OCI-LY3 (cell line): ENCODE measurements around the gene DPP3.

ENCODE experiments used
- EZH2phosphoT487 ChIP-seq: fragments of 200-600 bp; shearing (Covaris generic); IDR thresholded peaks from 2 replicates; pipeline ENCODE4 v1.6.1; 2018; ENCODE audit warnings: antibody characterized with exemption, mixed run types, low read depth
- TF ChIP-seq, protein P1 (sequence below): fragments of 200-600, 300-600 bp; sonication (generic); IDR thresholded peaks from 2 replicates; pipeline ENCODE4 v1.5.1; 2014; ENCODE audit warnings: antibody characterized with exemption, low read length, low read depth

GRCh38 chr11:66543263-66544107, 63.3 kb downstream of the DPP3 start:
- TF ChIP-seq, protein P1, sequence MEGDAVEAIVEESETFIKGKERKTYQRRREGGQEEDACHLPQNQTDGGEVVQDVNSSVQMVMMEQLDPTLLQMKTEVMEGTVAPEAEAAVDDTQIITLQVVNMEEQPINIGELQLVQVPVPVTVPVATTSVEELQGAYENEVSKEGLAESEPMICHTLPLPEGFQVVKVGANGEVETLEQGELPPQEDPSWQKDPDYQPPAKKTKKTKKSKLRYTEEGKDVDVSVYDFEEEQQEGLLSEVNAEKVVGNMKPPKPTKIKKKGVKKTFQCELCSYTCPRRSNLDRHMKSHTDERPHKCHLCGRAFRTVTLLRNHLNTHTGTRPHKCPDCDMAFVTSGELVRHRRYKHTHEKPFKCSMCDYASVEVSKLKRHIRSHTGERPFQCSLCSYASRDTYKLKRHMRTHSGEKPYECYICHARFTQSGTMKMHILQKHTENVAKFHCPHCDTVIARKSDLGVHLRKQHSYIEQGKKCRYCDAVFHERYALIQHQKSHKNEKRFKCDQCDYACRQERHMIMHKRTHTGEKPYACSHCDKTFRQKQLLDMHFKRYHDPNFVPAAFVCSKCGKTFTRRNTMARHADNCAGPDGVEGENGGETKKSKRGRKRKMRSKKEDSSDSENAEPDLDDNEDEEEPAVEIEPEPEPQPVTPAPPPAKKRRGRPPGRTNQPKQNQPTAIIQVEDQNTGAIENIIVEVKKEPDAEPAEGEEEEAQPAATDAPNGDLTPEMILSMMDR: peak; percentile 80
- no peak for TF ChIP-seq EZH2phosphoT487
